Activated CD8-positive, alpha-beta memory T cell treated with anti-CD3 and anti-CD28 coated beads for 24 hours (primary cell): Measurements from ENCODE around the gene CFAP58.

Experiments used
- DNase-seq: peaks from one replicate; pipeline ENCODE4 v3.0.0-alpha.2; 2020

CFAP58 gene

DNA sequence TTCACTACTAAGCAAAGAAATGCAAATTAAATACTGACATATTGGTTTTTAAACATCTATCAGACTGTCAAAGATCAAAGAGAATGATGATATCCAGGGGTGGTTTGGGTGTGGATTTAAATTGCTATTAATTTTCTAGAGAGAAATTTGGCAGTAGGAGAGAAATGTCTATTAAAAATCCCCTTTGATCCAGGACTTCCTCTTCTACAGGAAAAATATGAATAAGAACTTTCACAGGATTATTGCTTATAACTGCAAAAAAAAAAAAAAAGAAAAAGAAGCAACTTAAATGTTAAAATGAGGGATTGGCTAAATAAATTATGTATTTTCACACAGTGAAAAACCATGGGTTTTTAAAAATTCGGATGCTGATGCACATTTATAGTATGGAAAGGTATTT lies 21.0 kb downstream of the CFAP58 start:
- no peak for DNase-seq

DNA sequence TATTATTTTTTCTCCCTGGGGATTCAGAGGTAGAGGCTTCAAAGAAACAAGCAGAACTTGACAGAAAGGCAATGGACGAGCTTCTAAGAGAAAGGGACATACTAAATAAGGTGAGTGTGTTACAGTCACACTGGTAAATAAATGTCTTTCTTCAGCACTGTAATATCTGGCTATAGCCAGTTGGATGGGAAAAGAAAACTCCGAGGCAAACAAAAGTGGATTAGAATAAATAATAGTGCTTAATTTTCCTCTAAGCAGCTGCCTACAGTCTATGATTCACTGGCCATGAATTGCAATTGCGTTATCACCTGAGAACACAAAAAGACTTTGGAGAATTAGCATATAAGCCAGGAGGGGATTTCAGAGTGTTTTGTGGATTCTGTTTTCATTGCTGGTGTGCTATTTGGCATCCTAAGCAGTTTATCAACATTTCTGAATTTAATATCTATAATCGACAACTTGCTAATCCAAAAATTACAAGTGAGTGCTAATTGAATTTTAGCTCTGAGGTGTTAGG lies 23.2 kb downstream of the CFAP58 start:
- no peak for DNase-seq

DNA sequence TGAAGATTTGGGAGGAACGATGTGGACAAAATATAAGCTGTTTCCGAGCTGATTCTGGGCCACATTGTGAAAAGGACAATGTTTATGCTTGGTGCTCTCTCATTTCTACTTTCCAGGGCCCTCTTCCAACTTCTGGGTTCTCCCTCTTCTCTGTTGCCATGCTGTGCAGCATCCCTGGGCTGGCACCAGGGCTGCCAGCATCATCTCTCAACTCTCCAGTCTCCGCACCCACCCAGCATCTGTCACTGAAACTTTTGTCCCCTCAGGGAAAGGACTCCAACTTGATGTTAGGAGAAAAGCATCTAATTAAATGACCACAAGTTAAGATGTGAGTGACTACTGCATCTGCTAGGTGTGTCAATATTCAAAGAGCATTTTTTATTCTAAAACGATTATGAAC lies 26.7 kb downstream of the CFAP58 start:
- no peak for DNase-seq

DNA sequence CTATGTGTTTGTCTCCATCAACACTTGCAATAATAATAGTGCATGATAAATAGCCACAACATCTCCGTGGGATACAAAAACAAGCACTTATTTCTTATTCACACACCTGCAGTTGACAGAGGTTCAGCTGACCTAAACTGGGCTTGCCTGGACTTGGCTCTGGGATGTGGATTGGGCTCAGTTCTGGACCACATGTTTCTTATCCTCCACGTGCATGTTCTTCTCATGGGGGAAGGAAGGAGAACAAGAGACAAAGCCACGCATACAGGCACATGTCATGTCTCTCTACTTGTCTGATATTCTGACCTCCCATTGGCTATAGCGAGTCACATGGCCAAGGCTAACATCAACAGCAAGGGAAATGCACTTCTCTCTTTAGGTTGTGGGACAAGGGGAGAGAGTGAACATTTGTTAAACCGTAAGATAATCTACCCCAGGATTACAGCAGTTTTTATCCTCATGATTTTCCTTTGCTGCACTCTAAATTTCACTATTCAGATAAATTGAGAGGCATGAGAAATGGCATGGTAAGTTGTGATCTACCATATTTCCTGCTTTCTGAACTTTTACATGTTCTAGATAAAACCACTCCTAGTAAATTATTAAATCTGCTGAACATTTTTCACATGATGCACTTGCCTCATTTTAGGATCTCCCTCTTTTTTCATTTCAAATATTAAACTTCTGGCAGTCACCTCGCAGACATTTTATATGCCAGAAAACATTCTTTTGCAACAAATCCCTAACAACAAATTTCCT lies 33.7 kb downstream of the CFAP58 start:
- DNase-seq: no peak

DNA sequence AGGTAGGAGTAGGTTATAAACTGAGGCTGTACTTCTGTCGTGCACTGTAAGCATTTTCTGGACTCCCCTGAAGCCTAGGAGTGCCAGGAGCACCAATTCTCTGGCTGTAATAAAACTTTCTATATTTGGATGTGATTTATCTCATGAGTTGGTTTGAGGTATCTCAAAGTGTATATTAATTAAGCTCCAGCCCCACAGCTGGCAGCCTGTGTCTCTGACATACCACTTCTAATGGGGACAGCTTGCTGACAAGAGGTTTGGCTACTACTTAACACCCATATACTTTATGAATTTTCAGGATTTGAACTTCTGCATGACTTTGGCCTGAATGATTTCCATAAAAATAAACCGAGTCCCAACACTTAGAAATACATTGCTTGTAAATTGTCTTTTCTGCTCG lies 35.2 kb downstream of the CFAP58 start:
- DNase-seq: no peak

DNA sequence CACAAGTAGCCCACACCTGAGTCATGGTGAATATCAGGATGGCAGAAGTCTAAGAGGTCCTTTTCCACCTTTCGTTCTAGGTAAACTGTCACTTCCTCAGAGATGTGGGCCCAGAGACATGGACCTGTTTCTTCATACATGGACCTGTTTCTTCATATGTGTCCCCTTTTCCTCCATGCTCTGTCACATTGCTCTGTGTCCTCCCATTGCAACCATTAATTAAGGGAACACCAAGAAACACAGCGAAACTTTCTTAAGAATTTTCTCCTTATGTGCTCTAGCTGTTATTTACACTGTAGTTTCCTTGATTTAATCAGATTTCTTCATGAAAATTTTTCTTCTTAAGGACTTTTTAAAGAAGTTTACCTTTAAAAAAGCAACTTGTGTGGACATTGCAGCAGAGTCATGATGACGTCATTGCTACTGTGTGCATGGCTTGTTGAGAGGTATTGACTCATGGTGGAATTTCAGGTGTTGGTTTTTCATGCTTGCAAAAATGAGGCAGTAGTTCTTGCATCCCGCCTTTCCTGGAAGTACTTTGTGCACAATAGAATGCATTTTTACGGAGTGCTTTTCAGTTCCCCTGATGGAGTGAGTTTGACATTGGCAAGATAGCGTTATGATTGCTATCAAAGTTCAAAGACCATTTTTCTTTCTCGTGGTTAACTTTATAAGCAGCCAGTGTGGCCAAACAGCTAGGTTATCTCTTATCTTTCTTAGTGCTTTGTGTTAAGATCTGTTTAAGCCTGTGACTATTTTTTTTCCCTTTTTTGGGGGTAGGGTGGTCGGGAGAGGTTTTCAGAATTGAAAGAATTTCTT lies 37.7 kb downstream of the CFAP58 start:
- no peak for DNase-seq

DNA sequence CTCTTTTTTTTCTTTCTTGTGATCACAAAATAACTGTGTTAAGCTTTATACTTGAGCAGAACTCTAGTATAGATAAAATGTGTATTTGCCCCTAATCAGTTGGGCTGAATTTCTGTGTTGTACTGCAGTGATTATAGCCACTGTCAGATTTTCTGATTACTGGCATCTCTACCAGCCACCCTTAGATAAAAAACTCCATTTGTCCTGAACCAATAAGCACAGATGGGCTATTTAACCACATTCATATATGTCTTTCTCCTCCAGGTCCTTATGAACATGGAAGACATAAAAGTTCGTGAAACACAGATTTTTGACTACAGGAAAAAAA lies 38.3 kb downstream of the CFAP58 start:
- DNase-seq: no peak

DNA sequence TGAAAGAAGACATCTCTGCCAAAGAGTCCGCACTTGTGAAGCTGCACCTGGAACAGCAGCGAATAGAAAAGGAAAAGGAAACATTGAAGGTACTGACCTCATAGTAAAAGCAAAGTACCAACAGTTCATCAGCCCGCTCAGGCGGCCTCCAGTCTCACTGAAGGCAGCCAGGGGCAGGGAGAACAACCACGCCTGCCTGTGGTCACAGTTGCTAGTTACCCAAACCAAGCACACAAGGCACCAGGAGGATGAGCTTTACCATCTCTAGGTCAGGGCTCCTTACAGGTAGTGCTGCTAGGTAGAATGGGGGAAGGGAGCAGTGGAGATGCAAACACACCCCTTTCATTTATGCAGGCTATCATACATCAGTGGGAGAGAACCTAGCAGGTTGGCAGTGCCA lies 39.8 kb downstream of the CFAP58 start:
- no peak for DNase-seq

DNA sequence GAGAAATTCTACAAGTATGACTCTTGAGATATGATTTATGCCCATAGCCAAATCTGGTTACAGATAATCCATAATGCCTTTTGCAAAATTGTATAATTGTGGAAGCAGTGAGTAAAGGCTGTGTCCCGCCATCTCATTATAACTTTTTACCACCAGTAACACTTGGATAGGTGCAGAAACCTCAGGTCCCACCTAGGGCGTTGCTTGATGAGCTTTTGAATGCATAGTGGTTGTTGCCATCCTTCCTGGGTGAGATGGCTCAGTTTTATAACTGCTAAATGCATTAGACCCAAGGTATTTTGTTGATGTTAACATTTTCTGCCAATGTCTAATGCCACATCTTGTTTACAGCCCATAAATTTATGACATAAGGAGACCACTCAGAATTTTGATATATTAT lies 42.9 kb downstream of the CFAP58 start:
- DNase-seq: no peak

DNA sequence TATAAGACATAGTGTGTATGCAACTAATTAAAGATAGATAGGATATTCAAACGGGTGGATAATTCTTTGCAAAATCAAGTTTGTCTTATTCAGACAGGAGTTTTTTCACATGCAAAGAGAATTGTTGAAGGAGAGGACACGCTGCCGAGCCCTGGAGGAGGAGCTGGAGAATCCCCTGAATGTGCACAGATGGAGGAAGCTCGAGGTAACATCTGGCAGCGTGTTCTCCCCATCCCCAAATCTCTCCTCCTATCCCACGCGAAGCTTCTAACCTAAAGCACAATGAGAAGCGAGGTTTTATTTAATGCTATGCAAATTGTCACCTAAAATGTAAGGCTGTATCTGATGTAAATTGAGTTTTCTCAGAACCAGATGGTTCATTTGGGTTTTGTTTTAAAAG lies 50.0 kb downstream of the CFAP58 start:
- DNase-seq: no peak

DNA sequence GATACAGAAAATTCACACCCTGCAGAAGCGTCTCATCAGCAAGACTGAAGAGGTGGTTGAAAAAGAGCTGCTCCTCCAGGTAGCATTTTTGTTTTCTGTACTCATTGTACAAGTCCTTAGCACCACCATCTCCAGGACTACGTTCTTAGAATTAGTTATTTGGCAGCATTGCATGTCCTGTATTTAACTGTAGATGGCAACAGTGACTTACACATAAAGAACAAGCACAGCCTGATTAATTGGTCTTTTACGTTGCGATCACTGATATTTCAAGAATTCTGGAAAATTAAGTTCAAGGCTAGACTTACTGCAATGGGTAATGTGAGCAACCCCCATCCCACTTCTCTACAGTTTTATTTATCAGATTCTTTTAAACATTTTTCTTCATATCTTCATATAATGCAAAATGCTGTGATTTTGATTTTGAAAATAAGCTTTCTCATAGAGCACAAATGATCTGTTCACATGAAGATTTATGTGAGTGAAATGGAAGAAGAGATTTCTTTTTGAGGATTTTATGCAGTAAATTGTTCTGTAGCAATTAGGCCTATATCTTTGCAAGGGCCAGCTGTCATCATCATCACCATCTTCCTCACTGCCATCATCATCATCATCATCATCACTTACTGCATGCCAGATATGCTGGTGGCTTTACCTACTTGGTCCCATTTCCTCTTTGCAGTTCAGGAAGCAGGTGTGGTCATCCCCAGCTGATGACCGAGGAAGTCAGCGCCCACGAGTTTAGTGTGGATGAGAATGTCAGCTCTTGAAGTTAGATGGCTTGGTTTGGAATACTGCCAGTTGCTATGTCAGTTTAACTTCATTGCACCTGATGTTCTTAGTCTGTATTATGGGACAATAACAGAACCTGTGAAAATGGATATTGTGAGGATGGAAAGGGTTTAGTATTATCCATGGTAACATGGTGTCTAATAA lies 53.4 kb downstream of the CFAP58 start:
- no peak for DNase-seq

DNA sequence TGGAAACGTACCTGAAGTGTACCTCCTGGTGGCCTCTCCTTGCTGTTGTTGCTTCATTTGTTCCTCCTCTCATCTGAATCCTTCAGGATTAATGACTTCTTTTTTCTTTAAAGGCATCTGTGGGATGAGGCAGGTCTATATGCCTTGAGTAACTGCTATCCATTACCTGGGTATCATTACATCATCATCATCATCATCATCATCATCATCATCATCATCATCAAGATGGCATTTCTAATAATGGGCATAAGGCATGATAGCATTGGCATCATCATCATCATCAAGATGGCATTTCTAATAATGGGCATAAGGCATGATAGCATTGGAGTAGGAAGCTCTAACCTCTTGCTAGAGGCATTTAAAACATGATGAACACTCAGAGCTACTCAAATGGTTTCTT lies 59.9 kb downstream of the CFAP58 start:
- DNase-seq: no peak

DNA sequence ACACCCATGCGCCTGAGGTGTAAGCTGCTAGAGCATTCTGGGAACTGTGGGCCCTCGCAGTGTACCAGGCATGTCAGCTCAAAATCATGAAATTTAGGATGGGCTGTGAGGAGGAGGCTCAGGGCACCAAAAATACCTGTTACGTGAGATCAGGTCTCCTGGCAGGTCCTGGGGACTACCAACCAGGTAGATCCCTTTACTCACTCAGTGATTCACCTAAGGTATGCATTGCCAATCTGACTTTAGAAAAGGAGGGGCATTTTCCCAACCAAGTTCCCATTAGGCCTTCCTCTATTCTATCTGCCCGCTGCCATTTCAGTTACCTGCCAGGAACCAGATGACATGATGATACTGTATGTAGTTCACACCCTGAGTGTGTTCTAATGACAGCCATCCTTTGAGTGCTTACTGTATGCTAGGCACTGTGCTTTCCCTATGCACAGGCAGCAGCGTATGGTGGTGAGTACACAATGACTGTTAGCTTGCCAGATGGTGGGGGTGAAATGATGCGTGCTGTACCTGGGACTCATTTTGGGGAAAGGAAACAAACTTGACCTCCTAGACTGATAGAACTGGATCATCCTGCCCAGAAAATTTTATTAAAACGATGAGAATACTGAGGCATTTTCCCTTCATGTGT lies 62.0 kb downstream of the CFAP58 start:
- no peak for DNase-seq

DNA sequence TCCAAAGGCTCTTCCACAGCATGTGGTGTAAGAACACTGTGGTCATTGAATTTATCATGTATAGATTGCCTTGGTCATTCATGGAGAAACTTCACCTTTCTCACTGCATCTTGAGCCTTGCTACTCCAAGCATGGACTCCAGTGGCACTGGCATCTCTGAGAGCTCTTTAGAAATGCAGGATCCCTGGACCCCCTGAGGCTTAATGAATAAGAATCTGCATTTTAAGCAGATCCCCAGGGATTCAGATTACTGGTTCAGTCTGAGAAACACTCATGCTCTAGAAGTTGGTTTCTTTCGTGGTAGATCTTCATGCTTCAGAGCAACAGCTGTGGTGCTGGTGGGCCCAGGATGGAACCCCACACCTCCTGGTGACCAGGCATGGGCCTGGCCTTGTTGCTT lies 63.2 kb downstream of the CFAP58 start:
- no peak for DNase-seq

DNA sequence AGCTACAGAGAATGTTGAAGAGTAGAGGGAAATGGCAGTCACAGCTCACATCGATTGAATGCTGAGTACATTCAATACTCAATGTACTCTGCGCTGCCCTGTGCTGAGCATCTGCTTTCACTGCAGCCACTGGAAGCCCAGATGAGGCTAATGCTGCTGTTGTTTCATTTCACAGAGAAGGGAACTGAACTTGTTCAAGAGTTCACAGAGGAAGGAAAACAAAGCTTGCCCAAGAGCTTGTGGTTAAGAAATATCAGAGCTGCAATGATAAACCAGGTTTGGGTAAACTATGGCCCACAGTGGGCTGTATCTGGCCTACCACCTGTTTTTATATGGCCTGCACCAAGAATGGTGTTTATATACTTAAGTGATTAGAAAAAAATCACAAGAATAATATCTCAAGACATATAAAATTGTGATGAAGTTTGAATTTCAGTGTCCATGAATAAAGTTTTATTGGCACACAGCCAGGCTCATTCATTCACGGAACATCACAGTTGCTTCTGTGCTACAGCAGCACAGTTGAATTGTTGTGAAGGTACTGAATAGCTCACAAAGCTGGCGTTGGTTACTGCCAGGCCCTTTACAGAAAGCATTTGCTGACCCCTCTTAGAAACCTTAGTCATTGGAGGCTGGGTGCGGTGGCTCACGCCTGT lies 64.1 kb downstream of the CFAP58 start:
- DNase-seq: no peak

DNA sequence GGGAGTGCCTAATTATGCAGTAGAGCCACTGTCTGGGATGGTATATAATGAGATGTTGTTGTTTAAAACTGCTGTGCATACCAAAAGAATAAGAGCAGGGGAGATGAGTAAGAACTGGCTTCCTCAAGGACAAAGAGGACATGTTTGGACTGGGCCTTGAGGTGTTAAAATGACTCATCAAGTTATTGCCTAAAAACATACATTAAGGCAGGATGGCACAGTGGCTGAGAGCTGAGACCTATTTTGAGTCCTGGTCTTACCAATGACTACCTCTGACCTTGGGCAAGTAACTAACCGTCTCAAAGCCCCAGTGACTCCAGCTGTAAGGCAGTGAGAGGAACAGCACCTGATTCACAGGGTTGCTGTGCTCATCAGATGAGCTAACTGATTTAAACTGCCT lies 71.1 kb downstream of the CFAP58 start:
- DNase-seq: no peak

DNA sequence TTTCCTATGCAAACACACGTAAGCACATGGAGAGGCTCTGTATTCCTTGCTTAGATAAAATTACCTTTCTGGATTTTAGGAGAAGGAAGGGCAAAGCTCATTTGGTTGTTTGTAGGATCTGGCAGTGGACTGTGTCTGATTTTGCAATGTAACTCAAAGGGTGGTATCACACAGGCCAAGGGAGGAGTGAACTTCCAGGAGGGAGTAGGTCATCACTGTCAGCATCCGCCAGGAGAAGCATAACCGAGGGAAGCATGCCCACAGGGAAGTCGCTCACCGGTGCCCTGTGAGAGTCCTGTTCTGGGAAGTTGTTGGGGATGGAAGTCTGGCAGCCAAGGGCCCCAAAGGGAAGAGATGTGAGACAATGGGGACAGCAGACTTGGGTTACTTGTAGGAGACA lies 74.4 kb downstream of the CFAP58 start:
- DNase-seq: no peak

DNA sequence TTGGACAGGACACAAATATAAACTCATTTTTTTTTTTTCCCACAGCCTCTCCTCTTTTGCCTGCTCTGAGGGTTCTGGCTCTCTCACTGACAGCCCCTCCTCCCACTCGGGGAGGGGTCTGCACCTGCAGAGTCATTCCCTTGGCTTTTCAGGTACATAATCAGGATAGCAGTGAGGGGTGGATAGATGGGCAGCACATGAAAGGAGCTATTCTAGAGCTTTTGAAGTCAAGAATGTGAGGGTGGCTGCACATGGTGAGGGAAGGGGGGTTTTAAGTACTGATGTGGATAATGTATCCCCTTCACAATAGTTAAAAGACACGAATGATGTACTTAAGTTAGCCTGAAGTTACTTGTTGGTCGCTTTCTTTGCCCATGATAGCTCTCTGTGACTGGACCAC lies 76.2 kb downstream of the CFAP58 start:
- no peak for DNase-seq

DNA sequence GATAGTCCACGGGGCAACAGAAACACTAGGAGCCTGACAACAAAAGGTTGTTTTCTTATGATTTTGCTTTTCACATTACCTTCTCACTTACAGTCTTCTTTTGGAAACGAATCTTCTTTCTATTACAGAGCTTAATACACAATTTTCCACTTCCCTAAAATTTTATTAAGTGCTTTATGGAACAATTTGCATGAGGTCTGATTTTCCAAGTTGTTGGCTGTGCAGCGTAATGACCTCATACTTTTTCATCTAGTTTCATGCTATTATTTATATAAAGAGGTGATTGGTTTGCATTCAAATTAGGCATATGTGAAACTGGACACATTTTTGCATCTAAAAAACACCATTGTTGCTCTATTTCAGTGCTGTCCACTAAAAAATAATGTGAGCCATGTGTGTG lies 76.7 kb downstream of the CFAP58 start:
- DNase-seq: no peak

DNA sequence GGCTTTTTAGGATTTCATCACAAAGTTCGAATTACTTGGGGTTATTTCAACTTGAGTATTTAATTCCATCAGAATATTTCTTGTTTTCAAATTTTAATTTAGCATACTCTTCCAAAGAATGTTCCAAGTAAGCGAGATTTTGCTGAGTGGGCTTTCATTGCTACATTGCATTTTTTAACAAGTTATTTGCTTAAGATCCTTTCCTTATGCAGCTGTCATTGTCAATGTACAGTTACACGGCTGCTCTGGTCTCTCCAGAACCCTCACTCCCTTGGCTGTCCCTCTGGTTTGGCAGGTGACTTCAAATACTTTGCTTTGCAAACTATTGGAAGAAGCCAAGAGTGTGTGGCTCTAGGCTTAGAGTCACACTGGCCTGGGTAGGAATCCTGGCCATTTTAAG lies 80.0 kb downstream of the CFAP58 start:
- no peak for DNase-seq

DNA sequence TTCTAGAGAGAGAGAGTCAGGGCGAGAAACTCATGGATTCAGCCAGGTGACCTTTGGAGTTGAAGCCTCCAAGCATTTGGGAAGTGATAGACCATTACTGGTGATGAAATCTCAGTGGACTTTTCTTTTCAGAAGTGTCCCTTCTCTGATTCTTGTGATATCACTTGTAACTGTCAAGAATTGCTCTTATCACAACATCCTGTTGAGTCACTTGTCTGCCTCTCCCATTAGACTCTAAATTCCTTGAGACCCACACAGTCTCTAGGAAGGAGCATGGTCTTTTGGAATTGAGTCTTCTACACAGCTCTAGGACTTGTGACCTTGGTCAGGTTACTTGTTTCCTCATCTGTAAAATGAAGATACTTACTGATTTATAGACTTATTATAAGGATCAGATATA lies 81.0 kb downstream of the CFAP58 start:
- no peak for DNase-seq

DNA sequence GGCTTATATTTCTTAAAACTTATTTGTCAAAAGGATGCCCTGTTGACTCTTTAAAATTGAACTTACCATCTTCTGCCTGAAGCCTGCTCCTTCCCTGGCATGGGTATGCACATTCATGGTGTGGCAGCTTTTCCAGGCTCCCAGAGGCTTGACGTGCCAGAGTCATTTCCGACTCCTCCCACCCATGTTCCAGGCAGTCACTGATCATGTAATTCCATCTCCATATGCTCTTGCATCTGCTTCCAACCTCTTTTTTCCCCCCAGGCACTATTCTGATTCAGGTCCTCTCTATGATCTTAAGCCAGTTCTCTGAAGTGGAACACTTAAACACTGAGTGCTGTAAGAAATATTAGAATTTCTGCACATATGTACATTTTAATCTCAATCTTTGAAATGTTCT lies 82.2 kb downstream of the CFAP58 start:
- DNase-seq: no peak
